NT2/D1 (cell line): ENCODE data around the gene CROT.

Source experiments
- DNase-seq: peaks from one replicate; pipeline ENCODE4 v3.0.0-alpha.2; 2011; ENCODE audit warnings: low read depth, low spot score
- H3K27me3 ChIP-seq: 2 replicates; pipeline ENCODE4 v1.6.0; 2011; ENCODE audit warnings: mild to moderate bottlenecking; ENCODE audit not compliant: insufficient read length, insufficient read depth
- H3K36me3 ChIP-seq: 2 replicates; pipeline ENCODE4 v1.6.1; 2011; ENCODE audit warnings: mild to moderate bottlenecking, low read length, mixed read lengths; ENCODE audit not compliant: insufficient read depth, insufficient read length
- H3K4me1 ChIP-seq: 2 replicates; pipeline ENCODE4 v1.5.1; 2011; ENCODE audit not compliant: insufficient read depth, insufficient read length
- H3K4me3 ChIP-seq: 2 replicates; pipeline ENCODE4 v1.5.1; 2011; ENCODE audit warnings: low read depth; ENCODE audit not compliant: insufficient read length
- H3K9ac ChIP-seq: 2 replicates; pipeline ENCODE4 v1.6.0; 2011; ENCODE audit warnings: low read depth; ENCODE audit not compliant: insufficient read length
- H3K9me3 ChIP-seq: 2 replicates; pipeline ENCODE4 v1.5.1; 2011; ENCODE audit warnings: mild to moderate bottlenecking, low read length; ENCODE audit not compliant: insufficient read depth
- SUZ12 ChIP-seq: IDR thresholded peaks from 2 replicates; pipeline ENCODE4 v1.6.1; 2011; ENCODE audit not compliant: insufficient read length, insufficient read depth; ENCODE audit errors: extremely low read depth
- YY1 ChIP-seq: IDR thresholded peaks from 2 replicates; pipeline ENCODE4 v1.6.1; 2011; ENCODE audit not compliant: insufficient read length, insufficient read depth
- ZNF274 ChIP-seq: IDR thresholded peaks from 2 replicates; pipeline ENCODE4 v1.6.1; 2011; ENCODE audit warnings: mild to moderate bottlenecking, low read depth, low read length

Gene CROT

GRCh38 chr7:87330942-87331341, 14.5 kb upstream of the CROT start:
- H3K27me3 ChIP-seq, result no peaks in the 10 kb centered on the region

GRCh38 chr7:87331687-87332252, 13.7 kb upstream of the CROT start:
- H3K9me3 ChIP-seq, result peaks cover 38% of the 10 kb centered on the region
- TF ChIP-seq SUZ12 (no peak), ZNF274 (no peak), YY1 (no peak)

More at GRCh38 chr7:87330942-87331341, 14.5 kb upstream of the CROT start:
- H3K36me3 ChIP-seq, result no peaks in the 10 kb centered on the region
- no peak overlapping the region for H3K4me3 ChIP-seq
- TF ChIP-seq YY1 (no peak), SUZ12 (no peak), ZNF274 (no peak)
- DNase-seq, result no peak
- H3K9me3 ChIP-seq, result peaks cover 39% of the 10 kb centered on the region
- no peaks in the 10 kb centered on the region for H3K4me1 ChIP-seq
- no peak overlapping the region for H3K9ac ChIP-seq

GRCh38 chr7:87332321-87332720, 13.1 kb upstream of the CROT start:
- TF ChIP-seq YY1, result no peak
- no peak for TF ChIP-seq SUZ12
- TF ChIP-seq ZNF274, result no peak
- Histone ChIP-seq H3K36me3 (no peaks in the 10 kb centered on the region), H3K4me3 (no peak overlapping the region)

More at GRCh38 chr7:87331687-87332252, 13.7 kb upstream of the CROT start:
- Histone ChIP-seq H3K4me3 (no peak overlapping the region), H3K9ac (no peak overlapping the region), H3K27me3 (no peaks in the 10 kb centered on the region), H3K36me3 (no peaks in the 10 kb centered on the region), H3K4me1 (no peaks in the 10 kb centered on the region)
- DNase-seq, result no peak

GRCh38 chr7:87336136-87336535, 9.3 kb upstream of the CROT start:
- Histone ChIP-seq H3K4me3 (no peak overlapping the region), H3K4me1 (no peaks in the 10 kb centered on the region), H3K9ac (no peak overlapping the region), H3K9me3 (no peaks in the 10 kb centered on the region), H3K36me3 (peaks cover 2% of the 10 kb centered on the region), H3K27me3 (no peaks in the 10 kb centered on the region)
- no peak for TF ChIP-seq SUZ12
- no peak for TF ChIP-seq ZNF274
- no peak for TF ChIP-seq YY1
- no peak for DNase-seq

More at GRCh38 chr7:87332321-87332720, 13.1 kb upstream of the CROT start:
- H3K27me3 ChIP-seq, result no peaks in the 10 kb centered on the region
- DNase-seq, result no peak
- H3K9ac ChIP-seq, result no peak overlapping the region
- H3K4me1 ChIP-seq, result no peaks in the 10 kb centered on the region
- peaks cover 32% of the 10 kb centered on the region for H3K9me3 ChIP-seq

GRCh38 chr7:87337331-87337730, 8.1 kb upstream of the CROT start:
- no peak for DNase-seq
- Histone ChIP-seq H3K27me3 (no peaks in the 10 kb centered on the region), H3K36me3 (peaks cover 5% of the 10 kb centered on the region), H3K9me3 (no peaks in the 10 kb centered on the region), H3K4me3 (no peak overlapping the region), H3K9ac (no peak overlapping the region), H3K4me1 (no peaks in the 10 kb centered on the region)
- no peak for TF ChIP-seq SUZ12
- no peak for TF ChIP-seq ZNF274

- no peak for TF ChIP-seq SUZ12
- no peak for TF ChIP-seq YY1
- H3K4me3 ChIP-seq, result no peak overlapping the region
- H3K36me3 ChIP-seq, result peaks cover 5% of the 10 kb centered on the region
Measured at GRCh38 chr7:87339373-87339897, 6.0 kb upstream of the CROT start.

GRCh38 chr7:87341441-87341840, 4.0 kb upstream of the CROT start:
- Histone ChIP-seq H3K27me3 (peaks cover 3% of the 10 kb centered on the region), H3K4me3 (no peak overlapping the region), H3K36me3 (peaks cover 5% of the 10 kb centered on the region), H3K9ac (no peak overlapping the region), H3K9me3 (no peaks in the 10 kb centered on the region), H3K4me1 (no peaks in the 10 kb centered on the region)
- DNase-seq, result no peak
- TF ChIP-seq SUZ12 (no peak), ZNF274 (no peak), YY1 (no peak)

More at GRCh38 chr7:87339373-87339897, 6.0 kb upstream of the CROT start:
- Histone ChIP-seq H3K27me3 (no peaks in the 10 kb centered on the region), H3K4me1 (no peaks in the 10 kb centered on the region), H3K9me3 (no peaks in the 10 kb centered on the region), H3K9ac (no peak overlapping the region)
- DNase-seq, result no peak
